HG03565 (cell line): ENCODE measurements around the gene DOCK10.

Experiments
- ATAC-seq: cut with Tn5 transposase; IDR thresholded peaks from one replicate; pipeline ENCODE4 v1.9.1; 2021; ENCODE audit warnings: mild to moderate bottlenecking, moderate library complexity; ENCODE audit not compliant: unreplicated experiment

Gene DOCK10

DNA sequence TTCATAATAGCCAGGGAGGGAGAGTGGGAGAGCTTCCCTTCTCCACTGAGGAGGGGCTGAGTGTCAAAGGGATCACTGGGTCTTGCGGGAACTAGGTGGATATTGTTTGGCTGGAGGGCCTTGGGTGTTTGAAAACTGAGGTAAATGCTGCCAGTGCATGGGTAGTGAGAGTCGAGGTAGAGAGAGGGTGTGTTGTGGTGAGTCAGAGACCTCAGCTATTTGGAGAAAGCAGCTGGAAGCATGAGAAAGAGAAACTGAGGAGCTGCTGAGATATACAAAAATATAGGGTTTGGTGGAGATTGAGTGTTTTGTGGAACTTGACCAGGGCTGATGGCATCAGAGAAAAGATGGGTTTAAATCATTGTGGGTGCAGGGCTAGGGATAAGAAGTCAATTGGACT is 199.1 kb downstream of the DOCK10 start:
- ATAC-seq = no peak

DNA sequence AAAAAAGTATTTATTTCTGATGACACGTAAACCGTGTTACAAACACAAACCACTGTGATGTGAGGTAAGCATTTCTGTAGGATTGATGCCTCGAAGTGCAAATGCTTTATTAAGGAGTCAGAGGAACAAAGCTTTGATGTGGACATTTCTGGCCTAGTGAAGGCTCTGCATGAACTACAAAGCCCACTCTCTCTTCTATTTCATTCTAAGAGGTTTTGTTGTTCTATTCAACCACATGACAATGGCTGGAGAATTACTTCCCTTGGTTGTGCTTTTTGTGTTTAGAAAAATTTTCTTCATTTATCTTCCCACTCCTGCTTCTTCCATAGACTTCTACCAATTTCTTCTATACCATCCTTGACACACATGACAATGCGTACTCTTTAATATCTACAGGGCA is 200.4 kb downstream of the DOCK10 start:
- ATAC-seq = no peak

DNA sequence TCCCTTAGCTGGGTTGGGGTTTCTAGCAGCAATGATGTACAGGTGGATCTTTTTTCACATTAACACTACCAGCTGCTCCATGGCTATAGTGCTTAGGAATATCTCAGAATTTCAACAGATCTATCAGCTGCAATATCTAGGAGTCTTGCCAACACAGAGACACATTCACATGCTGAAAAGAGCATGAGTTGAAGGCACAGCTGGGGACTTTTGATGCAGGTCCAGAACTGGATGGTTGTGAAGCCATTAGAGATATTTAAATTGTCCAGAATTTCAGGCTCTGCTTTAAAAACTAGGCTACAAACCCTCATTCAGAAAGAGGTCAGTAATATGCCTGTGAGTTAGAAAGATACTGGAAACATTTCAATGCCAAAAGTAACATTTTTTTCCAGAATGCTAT is 203.9 kb downstream of the DOCK10 start:
- ATAC-seq = no peak

GRCh38 chr2:224837558-224837957 is 204.7 kb downstream of the DOCK10 start:
- ATAC-seq = no peak

DNA sequence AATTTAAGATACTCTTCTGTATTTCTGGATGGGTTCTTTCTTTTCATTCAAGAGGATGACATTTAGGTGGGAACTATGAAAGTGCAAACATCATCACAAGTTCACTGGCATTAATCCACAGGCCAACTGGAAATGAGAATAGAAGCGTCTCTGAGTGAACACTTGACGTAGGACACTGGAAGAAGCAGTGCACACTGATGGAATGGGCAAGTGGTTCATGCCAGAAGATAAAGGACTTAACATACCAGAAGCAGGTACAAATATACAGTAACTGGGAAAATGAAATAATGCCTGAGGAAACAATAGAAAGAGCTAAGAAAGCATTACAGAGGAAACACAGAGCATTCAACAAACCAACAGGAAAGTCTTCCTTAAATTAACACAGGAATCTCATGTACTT is 205.2 kb downstream of the DOCK10 start:
- no peak for ATAC-seq

DNA sequence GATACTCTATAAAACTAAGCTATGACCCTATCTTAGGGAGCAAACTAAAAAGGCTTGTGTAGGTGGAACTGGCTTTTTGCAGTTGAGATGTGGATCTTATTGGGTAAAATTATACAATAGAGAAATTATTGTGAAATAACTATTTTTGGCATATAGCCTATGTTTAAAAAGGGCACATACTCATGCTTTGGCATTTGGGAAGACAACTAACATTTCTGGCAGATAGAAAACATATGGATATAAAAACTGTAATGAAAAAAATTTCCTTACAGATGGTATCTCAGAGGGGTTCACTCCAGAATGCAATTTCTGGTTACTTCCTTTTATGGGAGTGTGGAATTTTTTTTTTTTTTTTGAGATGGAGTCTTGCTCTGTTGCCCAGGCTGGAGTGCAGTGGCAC is 206.0 kb downstream of the DOCK10 start:
- ATAC-seq = no peak

DNA sequence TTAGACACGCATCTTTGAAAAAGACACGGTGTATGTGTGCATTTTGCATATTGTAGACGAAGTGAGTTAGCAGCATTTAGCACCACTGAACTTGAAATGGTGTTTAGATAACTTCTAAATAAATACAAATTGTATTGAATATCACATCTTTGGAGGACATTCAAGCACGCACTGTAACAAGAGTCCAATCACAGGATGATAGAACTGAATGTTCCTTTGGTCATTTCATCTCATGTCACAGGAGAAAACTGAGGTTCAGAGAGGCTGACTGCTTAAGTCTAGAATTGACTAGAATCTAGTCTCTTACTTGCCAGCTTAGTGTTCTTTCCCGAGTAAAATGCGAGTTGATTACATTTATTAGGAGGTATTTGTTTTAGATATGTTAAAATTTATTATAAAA is 206.9 kb downstream of the DOCK10 start:
- no peak for ATAC-seq

DNA sequence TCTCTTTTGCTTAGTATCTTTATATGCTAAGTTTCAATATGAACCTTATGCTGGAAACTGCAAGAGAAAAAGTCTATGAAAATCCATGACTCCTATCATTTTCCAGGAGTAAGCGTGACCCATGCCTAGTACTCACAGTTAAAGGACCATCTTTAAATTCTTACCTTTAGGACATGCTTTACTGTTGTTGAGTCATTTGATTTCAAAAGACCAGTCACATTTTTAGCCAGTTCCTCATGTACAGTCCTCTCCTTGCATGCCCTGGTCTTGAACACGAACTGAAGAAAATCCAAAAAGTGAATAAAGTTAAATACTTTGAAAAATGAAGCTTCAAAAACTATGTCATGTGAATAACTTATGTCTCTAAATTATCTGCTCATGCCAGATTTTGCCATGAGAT is 208.3 kb downstream of the DOCK10 start:
- no peak for ATAC-seq

GRCh38 chr2:224832207-224832606 is 210.1 kb downstream of the DOCK10 start:
- ATAC-seq = no peak

DNA sequence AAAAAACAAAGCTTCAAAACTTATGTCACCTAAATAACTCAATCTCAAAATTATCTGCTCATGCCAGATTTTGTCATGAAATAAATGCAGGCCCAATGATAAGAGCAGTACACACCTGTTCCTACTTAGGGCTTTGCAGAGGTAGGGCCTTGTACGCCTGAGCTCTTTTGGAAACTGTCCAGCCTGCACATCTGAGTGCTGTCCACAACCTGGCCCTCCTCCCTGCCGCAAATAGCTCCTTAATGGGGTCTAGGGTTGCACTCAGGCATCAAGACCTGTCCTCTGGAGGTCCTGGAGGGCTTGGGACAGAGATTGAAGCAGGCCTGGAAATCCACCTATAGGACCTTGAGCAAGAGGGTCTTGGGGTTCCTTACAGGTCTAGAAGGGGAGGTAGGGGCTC is 210.7 kb downstream of the DOCK10 start:
- no peak for ATAC-seq

- no peak for ATAC-seq
Measured at GRCh38 chr2:224820283-224820991, 221.8 kb downstream of the DOCK10 start.

- ATAC-seq = no peak
Measured at GRCh38 chr2:224819075-224819474, 223.2 kb downstream of the DOCK10 start.

- ATAC-seq = no peak
Measured at GRCh38 chr2:224817676-224818075, 224.6 kb downstream of the DOCK10 start.

- no peak for ATAC-seq
Measured at GRCh38 chr2:224816816-224817215, 225.5 kb downstream of the DOCK10 start.

GRCh38 chr2:224813578-224813977 is 228.7 kb downstream of the DOCK10 start:
- ATAC-seq = no peak

GRCh38 chr2:224807153-224807964 is 234.9 kb downstream of the DOCK10 start:
- ATAC-seq = no peak

- ATAC-seq = no peak
Measured at GRCh38 chr2:224803930-224804329, 238.3 kb downstream of the DOCK10 start.

DNA sequence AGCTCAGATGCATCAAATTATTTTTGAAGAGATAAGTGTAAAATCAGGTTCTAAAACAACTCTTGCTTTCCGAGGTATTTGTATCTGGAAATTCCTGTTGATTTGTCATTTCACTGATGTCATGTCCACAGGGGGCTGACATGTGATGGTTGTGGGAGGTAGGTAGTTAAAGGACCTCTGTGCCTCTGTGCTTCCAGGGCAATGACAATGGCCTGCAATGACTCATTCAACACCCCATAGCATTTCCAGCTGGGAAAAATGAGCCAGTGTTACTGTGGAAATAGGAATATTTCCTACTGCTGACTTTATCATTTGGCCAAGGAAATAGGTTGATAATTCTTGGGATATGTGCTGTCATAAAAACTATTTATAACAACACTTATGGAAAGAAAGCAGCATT is 239.9 kb downstream of the DOCK10 start:
- ATAC-seq = no peak

DNA sequence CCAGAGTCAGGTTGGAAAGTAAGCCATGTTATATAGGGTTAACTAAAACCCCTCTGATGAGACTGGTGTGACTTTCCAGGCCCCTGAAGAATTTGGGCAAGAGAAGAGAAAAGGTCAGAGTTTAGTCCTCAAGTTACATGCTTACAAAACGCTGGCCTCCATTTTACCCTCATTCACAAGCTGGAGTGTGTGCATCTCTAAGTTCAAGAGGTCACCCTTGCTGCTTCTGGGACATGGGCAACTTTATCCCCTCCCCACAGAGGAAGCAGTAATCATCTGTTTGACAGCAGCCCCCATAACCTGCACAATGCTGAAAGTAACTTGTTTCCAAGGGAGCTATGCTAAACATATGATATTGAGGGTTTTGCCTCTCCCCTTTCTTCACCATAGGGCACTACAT is 240.9 kb downstream of the DOCK10 start:
- ATAC-seq = no peak

GRCh38 chr2:224799691-224800090 is 242.6 kb downstream of the DOCK10 start:
- no peak for ATAC-seq

DNA sequence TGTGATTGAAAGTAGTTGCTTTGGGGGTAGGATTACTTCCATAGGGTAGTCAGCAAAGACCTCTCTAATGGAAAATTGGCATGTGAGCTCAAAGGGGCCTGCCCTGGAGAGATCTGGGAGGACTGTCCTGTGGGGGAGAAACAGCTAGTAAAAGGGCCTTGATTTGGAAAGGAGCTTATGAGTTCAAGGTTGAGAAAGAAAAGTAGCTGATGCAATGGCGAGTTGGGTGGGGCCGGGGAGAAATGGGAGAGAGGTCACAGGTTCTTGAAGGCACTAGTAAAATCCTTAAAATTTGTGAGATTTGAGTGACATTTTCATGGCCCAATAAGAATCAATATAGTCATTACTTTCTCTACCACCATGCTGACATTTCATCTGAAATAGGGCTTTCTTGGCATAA is 244.1 kb downstream of the DOCK10 start:
- ATAC-seq = no peak

DNA sequence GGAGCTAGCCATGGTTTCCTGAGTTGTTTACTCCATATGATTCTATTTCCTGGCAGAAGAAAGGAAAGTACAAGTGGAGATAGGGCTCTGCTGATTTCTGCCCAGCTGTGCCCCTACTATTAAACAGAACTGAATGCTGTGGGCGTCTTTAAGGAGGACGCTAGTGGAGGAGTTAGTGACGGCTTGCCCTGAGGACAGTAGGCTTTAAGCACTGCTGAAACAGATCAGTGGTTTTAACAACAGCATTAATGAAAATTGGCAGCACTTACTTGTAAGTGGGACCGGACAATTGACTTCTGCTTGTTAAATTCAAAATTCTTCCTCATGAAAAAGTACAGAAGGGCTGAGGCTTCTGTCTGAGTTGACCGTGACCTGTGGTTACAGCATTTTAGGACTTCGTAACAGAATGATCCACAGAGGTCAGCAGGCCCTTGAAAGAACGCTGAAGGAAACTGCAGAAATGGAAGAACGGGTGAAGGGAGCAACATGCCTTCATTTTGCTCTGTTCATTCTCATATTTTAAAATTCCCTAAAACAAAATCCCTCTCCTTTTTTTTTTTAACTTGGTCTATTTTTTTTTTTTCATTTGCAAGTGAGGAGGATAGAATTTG is 245.5 kb downstream of the DOCK10 start:
- ATAC-seq = no peak
